ENCODE measurements around the gene TTC28.

TTC28 gene

GRCh38 chr22:27980424-27981148, 699.1 kb downstream of the TTC28 start:
- no peak for DNase-seq

- no peak for DNase-seq
Observed at GRCh38 chr22:27978802-27979201, 700.8 kb downstream of the TTC28 start.

- DNase-seq, result no peak
Observed at GRCh38 chr22:27978317-27978716, 701.3 kb downstream of the TTC28 start.

GRCh38 chr22:27976586-27976985, 703.1 kb downstream of the TTC28 start:
- no peak for DNase-seq

- no peak for DNase-seq
Observed at GRCh38 chr22:27975381-27976013, 704.1 kb downstream of the TTC28 start.

- no peak for DNase-seq
Observed at GRCh38 chr22:27973846-27974245, 705.8 kb downstream of the TTC28 start.

- DNase-seq, result no peak
Observed at GRCh38 chr22:27972732-27973698, 706.6 kb downstream of the TTC28 start.

- no peak for DNase-seq
Observed at GRCh38 chr22:27971926-27972325, 707.7 kb downstream of the TTC28 start.

- no peak for DNase-seq
Observed at GRCh38 chr22:27970596-27971220, 708.9 kb downstream of the TTC28 start.

GRCh38 chr22:27966168-27967064, 713.2 kb downstream of the TTC28 start:
- no peak for DNase-seq

GRCh38 chr22:27962268-27963044, 717.2 kb downstream of the TTC28 start:
- DNase-seq, result no peak

- DNase-seq, result no peak
Observed at GRCh38 chr22:27961680-27962079, 718.0 kb downstream of the TTC28 start.

- DNase-seq, result no peak
Observed at GRCh38 chr22:27961182-27961581, 718.5 kb downstream of the TTC28 start.

GRCh38 chr22:27959335-27960090, 720.1 kb downstream of the TTC28 start:
- DNase-seq, result no peak

- DNase-seq, result no peak
Observed at GRCh38 chr22:27952779-27953178, 726.9 kb downstream of the TTC28 start.

- DNase-seq, result no peak
Observed at GRCh38 chr22:27952091-27952490, 727.5 kb downstream of the TTC28 start.

- DNase-seq, result no peak
Observed at GRCh38 chr22:27949421-27949820, 730.2 kb downstream of the TTC28 start.

- no peak for DNase-seq
Observed at GRCh38 chr22:27948569-27948968, 731.1 kb downstream of the TTC28 start.

- no peak for DNase-seq
Observed at GRCh38 chr22:27947448-27947847, 732.2 kb downstream of the TTC28 start.

GRCh38 chr22:27941143-27941542, 738.5 kb downstream of the TTC28 start:
- no peak for DNase-seq

Measured in DMS79 treated with DMSO at 0.1 percent for 48 hours (cell line).